ENCODE data around the gene COL12A1. TPM values are rescaled to one million over a fixed set of nuclear protein-coding genes. Genes with fewer than 3 reads are reported as not detected.

Gene COL12A1
- total RNA-seq, 1 experiment from 2014 or later = 10.4 TPM

GRCh38 chr6:75077701-75078100 is 128.2 kb downstream of the COL12A1 start:
- ChIA-PET POLR2A (no interaction called here), CTCF (no interaction called here)
- no TSS peak for BruUV-seq (replicated peaks)
- ATAC-seq (no peak), DNase-seq (ENCODE audit: low read depth, low spot score) (no peak)
- in situ Hi-C loops (cut with HindIII; ENCODE audit: low pct_unique_long_range_greater_than_20kb, low sequenced_read_pairs) = no loop called here
- Histone ChIP-seq H3K4me1 (ENCODE audit: control insufficient read depth, insufficient read depth, low read length) (no peaks in the 10 kb centered on the region), H3K36me3 (ENCODE audit: control insufficient read depth, insufficient read depth, low read length) (no peaks in the 10 kb centered on the region), H3K4me3 (ENCODE audit: low read depth in 2 of 2, low read length in 2 of 2) (no peak overlapping the region), H3K27ac (ENCODE audit: low read length) (no peak overlapping the region), H3K27me3 (ENCODE audit: control insufficient read depth, insufficient read depth, low read length) (no peaks in the 10 kb centered on the region), H3K9me3 (ENCODE audit: control insufficient read depth, insufficient read depth, low read depth, low read length) (no peaks in the 10 kb centered on the region)
- intact Hi-C loops (cut with micrococcal nuclease; ENCODE audit: unreplicated experiment) = no loop called here
- TF ChIP-seq CTCF (IDR thresholded peaks at IDR 0.05) = no peak
- no peak for TF ChIP-seq POLR2AphosphoS5 (IDR thresholded peaks at IDR 0.05; ENCODE audit: low read depth, low read length)
- no peak for TF ChIP-seq TCF7L2 (IDR thresholded peaks at IDR 0.05; ENCODE audit: low read depth, low read length)
- TF ChIP-seq SIN3A (IDR thresholded peaks at IDR 0.05; ENCODE audit: borderline replicate concordance, insufficient read depth, low read depth, low read length) = no peak
- no peak for TF ChIP-seq REST (IDR thresholded peaks at IDR 0.05; ENCODE audit: insufficient read depth in 1 of 2, low read depth in 2 of 2, low read length in 1 of 2)

- ChIA-PET POLR2A (no interaction called here), CTCF (no interaction called here)
- Histone ChIP-seq H3K4me3 (ENCODE audit: low read depth in 2 of 2, low read length in 2 of 2) (no peak overlapping the region), H3K27me3 (ENCODE audit: control insufficient read depth, insufficient read depth, low read length) (no peaks in the 10 kb centered on the region), H3K9me3 (ENCODE audit: control insufficient read depth, insufficient read depth, low read depth, low read length) (no peaks in the 10 kb centered on the region), H3K4me1 (ENCODE audit: control insufficient read depth, insufficient read depth, low read length) (no peaks in the 10 kb centered on the region), H3K36me3 (ENCODE audit: control insufficient read depth, insufficient read depth, low read length) (no peaks in the 10 kb centered on the region), H3K27ac (ENCODE audit: low read length) (no peak overlapping the region)
- in situ Hi-C loops (cut with HindIII; ENCODE audit: low pct_unique_long_range_greater_than_20kb, low sequenced_read_pairs) (no loop called here), intact Hi-C loops (cut with micrococcal nuclease; ENCODE audit: unreplicated experiment) (no loop called here)
- TF ChIP-seq TCF7L2 (IDR thresholded peaks at IDR 0.05; ENCODE audit: low read depth, low read length) (no peak), REST (IDR thresholded peaks at IDR 0.05; ENCODE audit: insufficient read depth in 1 of 2, low read depth in 2 of 2, low read length in 1 of 2) (no peak), POLR2AphosphoS5 (IDR thresholded peaks at IDR 0.05; ENCODE audit: low read depth, low read length) (no peak), SIN3A (IDR thresholded peaks at IDR 0.05; ENCODE audit: borderline replicate concordance, insufficient read depth, low read depth, low read length) (no peak), CTCF (IDR thresholded peaks at IDR 0.05) (no peak)
- BruUV-seq (replicated peaks) = no TSS peak
- ATAC-seq (no peak), DNase-seq (ENCODE audit: low read depth, low spot score) (no peak)
Measured at GRCh38 chr6:75076009-75076408, 129.8 kb downstream of the COL12A1 start.

All from Panc1 (cell line).